Measurements from ENCODE around the gene AMACR. TPM values are rescaled to one million over a fixed set of nuclear protein-coding genes. Genes with fewer than 3 reads are reported as not detected.

AMACR gene
- total and polyA plus RNA-seq, 9 of the 15 experiments (the other 6 are each of a cell fraction or from before 2014, with no cell fraction given): 0.72 to 4.6 (median 4.0) TPM

DNA sequence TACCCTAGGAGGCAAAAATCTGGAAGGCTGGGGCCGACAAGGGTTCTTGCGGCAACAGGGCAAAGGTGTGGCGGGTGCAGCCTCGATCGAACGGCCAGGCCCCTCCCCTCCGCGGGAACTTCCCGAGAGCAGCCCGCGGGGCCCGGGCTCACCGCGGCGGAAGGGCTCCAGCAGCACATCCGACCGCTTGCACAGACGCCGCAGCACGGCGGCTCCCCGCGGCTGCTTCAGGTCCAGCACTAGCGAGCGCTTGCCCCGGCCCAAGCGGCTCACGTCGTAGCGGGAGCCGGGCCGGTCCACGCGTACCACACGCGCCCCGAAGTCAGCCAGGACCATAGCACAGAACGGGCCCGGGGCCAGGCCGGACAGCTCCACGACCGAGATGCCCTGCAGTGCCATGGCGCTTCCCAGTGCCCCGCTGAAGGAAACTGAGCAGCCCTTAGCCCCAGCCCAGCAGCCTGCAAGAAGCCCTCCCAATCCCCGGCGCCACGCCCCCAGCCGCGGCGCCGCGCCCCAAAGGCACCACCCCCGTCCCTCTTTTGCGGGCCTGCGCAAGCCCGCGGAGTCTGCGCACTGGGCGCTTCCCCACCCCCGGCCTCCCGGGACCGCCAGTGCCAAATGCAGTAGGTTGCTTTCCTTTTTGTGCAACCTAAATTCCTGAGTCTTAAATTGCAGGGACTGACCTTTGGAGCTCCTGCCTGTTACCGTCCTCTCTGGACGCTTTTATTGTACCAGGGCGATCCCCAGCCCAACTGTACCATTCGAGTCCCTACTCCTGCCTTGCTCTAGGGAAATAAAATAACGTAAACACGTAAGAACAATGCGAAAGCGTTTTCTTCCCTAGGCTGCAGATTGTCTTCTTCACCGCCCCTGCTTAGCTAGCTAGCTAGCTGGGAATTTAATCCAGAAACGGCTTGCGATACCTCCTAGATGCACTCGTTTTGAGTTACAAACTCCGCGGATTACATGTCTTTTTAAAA is at the start of gene AMACR (continued):
- TF ChIP-seq, protein P1, sequence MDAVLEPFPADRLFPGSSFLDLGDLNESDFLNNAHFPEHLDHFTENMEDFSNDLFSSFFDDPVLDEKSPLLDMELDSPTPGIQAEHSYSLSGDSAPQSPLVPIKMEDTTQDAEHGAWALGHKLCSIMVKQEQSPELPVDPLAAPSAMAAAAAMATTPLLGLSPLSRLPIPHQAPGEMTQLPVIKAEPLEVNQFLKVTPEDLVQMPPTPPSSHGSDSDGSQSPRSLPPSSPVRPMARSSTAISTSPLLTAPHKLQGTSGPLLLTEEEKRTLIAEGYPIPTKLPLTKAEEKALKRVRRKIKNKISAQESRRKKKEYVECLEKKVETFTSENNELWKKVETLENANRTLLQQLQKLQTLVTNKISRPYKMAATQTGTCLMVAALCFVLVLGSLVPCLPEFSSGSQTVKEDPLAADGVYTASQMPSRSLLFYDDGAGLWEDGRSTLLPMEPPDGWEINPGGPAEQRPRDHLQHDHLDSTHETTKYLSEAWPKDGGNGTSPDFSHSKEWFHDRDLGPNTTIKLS (IDR thresholded peaks at IDR 0.05; ENCODE audit: borderline replicate concordance, low read depth): peak; percentile 20; the same call in 1 of the 2 replicates
- TF ChIP-seq, protein P2, sequence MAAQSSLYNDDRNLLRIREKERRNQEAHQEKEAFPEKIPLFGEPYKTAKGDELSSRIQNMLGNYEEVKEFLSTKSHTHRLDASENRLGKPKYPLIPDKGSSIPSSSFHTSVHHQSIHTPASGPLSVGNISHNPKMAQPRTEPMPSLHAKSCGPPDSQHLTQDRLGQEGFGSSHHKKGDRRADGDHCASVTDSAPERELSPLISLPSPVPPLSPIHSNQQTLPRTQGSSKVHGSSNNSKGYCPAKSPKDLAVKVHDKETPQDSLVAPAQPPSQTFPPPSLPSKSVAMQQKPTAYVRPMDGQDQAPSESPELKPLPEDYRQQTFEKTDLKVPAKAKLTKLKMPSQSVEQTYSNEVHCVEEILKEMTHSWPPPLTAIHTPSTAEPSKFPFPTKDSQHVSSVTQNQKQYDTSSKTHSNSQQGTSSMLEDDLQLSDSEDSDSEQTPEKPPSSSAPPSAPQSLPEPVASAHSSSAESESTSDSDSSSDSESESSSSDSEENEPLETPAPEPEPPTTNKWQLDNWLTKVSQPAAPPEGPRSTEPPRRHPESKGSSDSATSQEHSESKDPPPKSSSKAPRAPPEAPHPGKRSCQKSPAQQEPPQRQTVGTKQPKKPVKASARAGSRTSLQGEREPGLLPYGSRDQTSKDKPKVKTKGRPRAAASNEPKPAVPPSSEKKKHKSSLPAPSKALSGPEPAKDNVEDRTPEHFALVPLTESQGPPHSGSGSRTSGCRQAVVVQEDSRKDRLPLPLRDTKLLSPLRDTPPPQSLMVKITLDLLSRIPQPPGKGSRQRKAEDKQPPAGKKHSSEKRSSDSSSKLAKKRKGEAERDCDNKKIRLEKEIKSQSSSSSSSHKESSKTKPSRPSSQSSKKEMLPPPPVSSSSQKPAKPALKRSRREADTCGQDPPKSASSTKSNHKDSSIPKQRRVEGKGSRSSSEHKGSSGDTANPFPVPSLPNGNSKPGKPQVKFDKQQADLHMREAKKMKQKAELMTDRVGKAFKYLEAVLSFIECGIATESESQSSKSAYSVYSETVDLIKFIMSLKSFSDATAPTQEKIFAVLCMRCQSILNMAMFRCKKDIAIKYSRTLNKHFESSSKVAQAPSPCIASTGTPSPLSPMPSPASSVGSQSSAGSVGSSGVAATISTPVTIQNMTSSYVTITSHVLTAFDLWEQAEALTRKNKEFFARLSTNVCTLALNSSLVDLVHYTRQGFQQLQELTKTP (IDR thresholded peaks at IDR 0.05; ENCODE audit: low read depth in 1 of 2, partially characterized antibody in 2 of 2): peak in 1 of 2 experiments; percentile 21
- peak; percentile 69 for TF ChIP-seq PHF20 (IDR thresholded peaks at IDR 0.05; ENCODE audit: partially characterized antibody)
- TF ChIP-seq POLR2B (IDR thresholded peaks at IDR 0.05; ENCODE audit: low read depth, partially characterized antibody): peak; percentile 79
- TF ChIP-seq SRSF9 (IDR thresholded peaks at IDR 0.05; ENCODE audit: borderline replicate concordance, low read depth, low read length): no peak
- TF ChIP-seq FOXK2 (conservative IDR thresholded peaks at IDR 0.05 in 1 of 2, IDR thresholded peaks at IDR 0.05 in 1 of 2; ENCODE audit: low read depth in 2 of 2): peak; percentile 83 to 86; a peak in 3 of 4 replicates
- peak; percentile 56; the same call in 1 of the 2 replicates for TF ChIP-seq MBD2 (IDR thresholded peaks at IDR 0.05; ENCODE audit: borderline replicate concordance, low read depth)
- peak; percentile 90 for TF ChIP-seq L3MBTL2 (IDR thresholded peaks at IDR 0.05)
- TF ChIP-seq POLR3G (IDR thresholded peaks at IDR 0.05; ENCODE audit: extremely low read depth, insufficient read length, insufficient replicate concordance): no peak
- TF ChIP-seq CAMTA2 (CRISPR knock-in tag; conservative IDR thresholded peaks at IDR 0.05): 0 out of 2 replicates have a peak, but pooled peaks have one; percentile 10
- TF ChIP-seq, protein P3, sequence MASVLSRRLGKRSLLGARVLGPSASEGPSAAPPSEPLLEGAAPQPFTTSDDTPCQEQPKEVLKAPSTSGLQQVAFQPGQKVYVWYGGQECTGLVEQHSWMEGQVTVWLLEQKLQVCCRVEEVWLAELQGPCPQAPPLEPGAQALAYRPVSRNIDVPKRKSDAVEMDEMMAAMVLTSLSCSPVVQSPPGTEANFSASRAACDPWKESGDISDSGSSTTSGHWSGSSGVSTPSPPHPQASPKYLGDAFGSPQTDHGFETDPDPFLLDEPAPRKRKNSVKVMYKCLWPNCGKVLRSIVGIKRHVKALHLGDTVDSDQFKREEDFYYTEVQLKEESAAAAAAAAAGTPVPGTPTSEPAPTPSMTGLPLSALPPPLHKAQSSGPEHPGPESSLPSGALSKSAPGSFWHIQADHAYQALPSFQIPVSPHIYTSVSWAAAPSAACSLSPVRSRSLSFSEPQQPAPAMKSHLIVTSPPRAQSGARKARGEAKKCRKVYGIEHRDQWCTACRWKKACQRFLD (CRISPR knock-in tag; IDR thresholded peaks at IDR 0.05): no peak
- peak in 1 of 2 experiments; percentile 78; a peak in 2 of 4 replicates for TF ChIP-seq HDAC1 (IDR thresholded peaks at IDR 0.05)
- TF ChIP-seq PHF8 (IDR thresholded peaks at IDR 0.05; ENCODE audit: borderline replicate concordance, low read length): peak; percentile 92
- no peak for TF ChIP-seq JUN (IDR thresholded peaks at IDR 0.05; ENCODE audit: borderline replicate concordance, low read depth, low read length)
- no peak for TF ChIP-seq JUN (CRISPR knock-in tag; IDR thresholded peaks at IDR 0.05; ENCODE audit: borderline replicate concordance)
- TF ChIP-seq CEBPB (tag; IDR thresholded peaks at IDR 0.05): 0 out of 2 replicates have a peak, but pooled peaks have one; percentile 14
- TF ChIP-seq ZNF316 (IDR thresholded peaks at IDR 0.05): no peak
- no peak for TF ChIP-seq MECOM (CRISPR knock-in tag; IDR thresholded peaks at IDR 0.05)
- no peak; the same call in 1 of the 2 replicates for TF ChIP-seq TCF3 (CRISPR knock-in tag; IDR thresholded peaks at IDR 0.05)
- TF ChIP-seq RBM22 (IDR thresholded peaks at IDR 0.05; ENCODE audit: low read depth, low read length, poor library complexity, severe bottlenecking): peak; percentile 42

Measured in K562 (cell line).